ENCODE results near the gene LEMD3.

The LEMD3 gene

DNA sequence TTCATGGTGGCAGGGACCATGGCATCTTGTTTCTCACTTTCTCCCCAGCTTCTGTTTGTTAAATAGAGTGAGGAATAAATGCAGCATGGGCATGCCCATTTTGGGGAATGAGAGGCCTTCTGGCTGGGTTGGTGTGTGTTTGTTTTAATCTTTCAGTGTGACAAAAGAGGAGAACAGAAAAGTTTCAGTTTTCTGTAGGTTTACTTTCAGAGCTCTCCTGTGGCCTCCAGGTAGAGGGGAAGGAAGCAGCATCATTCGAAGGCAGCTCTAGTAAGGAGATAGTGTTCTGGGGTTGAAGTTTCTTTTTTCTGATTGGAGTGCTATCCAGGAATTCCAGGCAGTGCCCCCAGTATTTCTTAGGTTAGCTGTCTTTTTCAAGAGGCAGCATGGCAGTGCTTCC is 124.4 kb downstream of the LEMD3 start:
- H3K9me3 ChIP-seq (ENCODE audit: control insufficient read depth, low read length), result no peaks in the 10 kb centered on the region
- H3K27me3 ChIP-seq (replicated peaks; ENCODE audit: control insufficient read depth, insufficient read depth, low read length, poor library complexity, severe bottlenecking), result no peaks in the 10 kb centered on the region
- no peak overlapping the region for H3K27ac ChIP-seq (ENCODE audit: insufficient read depth, low read length, poor library complexity, severe bottlenecking)
- no peak overlapping the region for H3K4me3 ChIP-seq (ENCODE audit: insufficient read depth, low read depth, low read length, poor library complexity, severe bottlenecking)
- no peaks in the 10 kb centered on the region for H3K36me3 ChIP-seq (ENCODE audit: control insufficient read depth, insufficient read depth, low read length)
- no peak for DNase-seq
- H3K4me1 ChIP-seq (ENCODE audit: control insufficient read depth, insufficient read depth, low read length, poor library complexity, severe bottlenecking), result no peaks in the 10 kb centered on the region

DNA sequence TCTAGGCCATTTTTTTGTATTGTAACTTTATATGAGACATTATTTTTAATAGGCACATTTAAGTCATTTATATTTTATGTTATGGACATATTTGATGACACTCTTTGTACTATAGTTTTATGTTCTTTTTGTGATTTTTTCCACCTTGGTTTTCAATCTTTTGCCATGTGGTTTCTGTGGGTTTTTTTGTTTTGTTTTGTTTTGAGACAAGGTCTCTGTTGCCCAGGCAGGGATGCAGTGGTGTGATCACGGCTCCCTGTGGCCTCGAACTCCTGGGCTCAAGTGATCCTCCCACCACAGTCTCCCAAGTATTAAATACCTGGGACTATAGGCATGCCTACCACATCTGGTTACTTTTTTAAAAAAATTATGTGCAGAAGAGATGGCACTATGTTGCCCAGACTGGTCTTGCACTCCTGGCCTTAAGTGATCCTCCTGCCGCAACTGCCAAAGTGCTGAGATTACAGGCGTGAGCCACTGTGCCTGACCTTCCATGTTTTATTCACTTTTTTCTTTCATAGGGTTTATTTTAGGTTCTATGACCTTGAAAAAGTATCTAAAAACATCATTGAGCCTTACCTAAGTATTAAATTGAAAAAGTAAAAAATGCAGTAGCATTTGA is 125.4 kb downstream of the LEMD3 start:
- Histone ChIP-seq H3K4me3 (ENCODE audit: insufficient read depth, low read depth, low read length, poor library complexity, severe bottlenecking) (no peak overlapping the region), H3K9me3 (ENCODE audit: control insufficient read depth, low read length) (no peaks in the 10 kb centered on the region), H3K36me3 (ENCODE audit: control insufficient read depth, insufficient read depth, low read length) (no peaks in the 10 kb centered on the region), H3K27me3 (replicated peaks; ENCODE audit: control insufficient read depth, insufficient read depth, low read length, poor library complexity, severe bottlenecking) (no peaks in the 10 kb centered on the region), H3K27ac (ENCODE audit: insufficient read depth, low read length, poor library complexity, severe bottlenecking) (no peak overlapping the region), H3K4me1 (ENCODE audit: control insufficient read depth, insufficient read depth, low read length, poor library complexity, severe bottlenecking) (no peaks in the 10 kb centered on the region)
- DNase-seq, result no peak

DNA sequence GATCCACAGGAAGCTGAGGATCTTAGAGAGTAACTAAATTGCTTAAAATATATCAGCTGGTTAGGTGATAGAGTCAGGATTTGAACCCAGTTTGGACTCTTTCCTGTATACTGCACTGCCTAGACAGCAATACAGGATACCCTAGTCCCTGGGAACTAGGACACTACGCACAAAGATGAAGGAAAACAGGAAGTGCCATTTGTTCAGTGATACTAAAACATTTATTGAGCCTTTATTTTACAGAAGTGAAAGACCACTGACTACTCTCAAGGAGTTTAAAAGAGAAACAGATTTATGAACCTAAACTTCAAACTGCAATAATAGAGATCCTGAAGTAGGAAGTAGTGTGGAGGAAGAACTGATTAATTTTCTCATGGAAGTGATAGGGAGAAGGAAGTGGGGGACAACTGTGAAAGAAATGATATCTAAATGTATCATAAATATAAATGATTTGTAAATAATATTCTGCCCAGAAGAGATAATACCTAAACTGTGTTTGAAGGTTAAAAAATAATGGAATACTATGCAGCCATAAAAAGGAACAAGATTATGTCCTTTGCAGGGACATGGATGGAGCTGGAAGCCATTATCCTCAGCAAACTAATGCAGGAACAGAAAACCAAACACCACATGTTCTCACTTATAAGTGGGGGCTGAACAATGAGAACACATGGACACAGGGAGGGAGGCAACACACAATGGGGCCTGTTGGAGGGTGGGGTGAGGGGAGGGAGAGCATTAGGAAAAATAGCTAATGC is 127.3 kb downstream of the LEMD3 start:
- Histone ChIP-seq H3K36me3 (ENCODE audit: control insufficient read depth, insufficient read depth, low read length) (no peaks in the 10 kb centered on the region), H3K4me3 (ENCODE audit: insufficient read depth, low read depth, low read length, poor library complexity, severe bottlenecking) (no peak overlapping the region), H3K4me1 (ENCODE audit: control insufficient read depth, insufficient read depth, low read length, poor library complexity, severe bottlenecking) (no peaks in the 10 kb centered on the region), H3K27ac (ENCODE audit: insufficient read depth, low read length, poor library complexity, severe bottlenecking) (no peak overlapping the region), H3K27me3 (replicated peaks; ENCODE audit: control insufficient read depth, insufficient read depth, low read length, poor library complexity, severe bottlenecking) (no peaks in the 10 kb centered on the region), H3K9me3 (ENCODE audit: control insufficient read depth, low read length) (no peaks in the 10 kb centered on the region)
- no peak for DNase-seq
